Stimulated activated CD8-positive, alpha-beta memory T cell treated with anti-CD3 and anti-CD28 coated beads, Interleukin-2, amount 100 ng/mL, for 1 hour (primary cell): ENCODE results near the gene HCN2.
"Not testable (repeated sequence)": the region's sequence is repeated elsewhere in the genome, so short reads cannot be mapped to it uniquely, and the experiment has no call there.

Source experiments
- DNase-seq, 2 donors: peaks; one replicate each; pipeline ENCODE4 v3.0.0-alpha.2; 2020; ENCODE audit warnings: low read depth in 2 of 2

HCN2 gene

GRCh38 chr19:620166-620862, 30.6 kb downstream of the HCN2 start:
- DNase-seq, result no peak

DNA sequence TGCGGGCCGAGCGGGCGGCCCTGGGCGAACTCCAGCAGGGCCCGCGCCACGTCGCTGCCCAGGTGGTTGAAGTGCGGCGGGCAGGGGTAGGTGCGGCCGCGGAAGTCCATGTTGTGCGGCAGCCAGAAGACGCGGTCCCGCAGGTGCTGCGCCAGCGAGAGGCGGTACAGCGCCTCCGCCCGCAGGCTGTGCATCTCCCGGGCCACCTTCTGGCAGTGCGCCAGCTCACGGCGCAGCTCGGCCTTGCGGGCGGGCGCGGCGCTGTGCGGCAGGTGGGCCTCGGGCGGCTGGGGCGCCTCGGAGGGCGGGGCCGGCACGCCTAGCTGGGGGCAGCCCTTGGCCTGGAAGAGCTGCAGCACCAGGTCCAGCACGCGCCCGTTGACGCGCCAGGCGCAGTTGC, 31.5 kb downstream of the HCN2 start:
- DNase-seq, result not testable (repeated sequence)

GRCh38 chr19:621819-622218, 32.1 kb downstream of the HCN2 start:
- DNase-seq, result no peak

GRCh38 chr19:622666-623065, 33.0 kb downstream of the HCN2 start:
- no peak for DNase-seq

DNA sequence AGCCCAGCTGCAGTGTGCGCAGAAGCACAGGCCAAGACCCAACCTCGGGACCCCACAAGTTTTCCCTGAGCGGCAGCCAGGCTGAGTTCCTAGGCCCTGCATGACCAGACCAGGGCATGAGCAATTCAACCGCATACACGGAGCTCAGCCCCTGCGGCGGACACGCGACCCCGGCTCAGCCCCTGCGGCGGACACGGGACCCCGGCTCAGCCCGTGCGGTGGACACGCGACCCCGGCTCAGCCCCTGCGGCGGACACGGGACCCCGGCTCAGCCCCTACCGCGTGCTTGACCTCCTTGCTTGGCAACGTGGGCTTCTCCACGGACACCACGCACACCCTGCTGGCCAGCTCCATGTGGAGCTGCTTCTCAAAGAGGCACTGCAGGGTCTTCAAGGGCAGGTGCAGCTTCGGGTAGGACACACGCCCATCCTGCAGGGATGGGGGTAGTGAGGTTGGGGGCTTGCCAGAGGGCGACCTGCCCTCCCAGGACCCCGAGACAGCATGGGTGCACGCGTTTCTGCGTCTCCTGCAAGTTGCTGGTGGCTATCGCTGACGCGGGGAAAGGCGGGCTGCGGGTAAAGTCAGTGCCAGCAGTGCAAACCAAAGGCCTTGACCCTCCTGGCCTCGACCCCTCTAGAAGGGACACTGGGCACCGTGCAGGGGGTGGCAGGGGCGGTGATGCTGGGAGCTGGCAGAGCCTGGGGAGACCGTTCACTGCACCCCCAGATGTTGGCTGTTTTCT, 33.7 kb downstream of the HCN2 start:
- DNase-seq, result no peak

- no peak for DNase-seq
Observed at GRCh38 chr19:623974-624373, 34.3 kb downstream of the HCN2 start.

DNA sequence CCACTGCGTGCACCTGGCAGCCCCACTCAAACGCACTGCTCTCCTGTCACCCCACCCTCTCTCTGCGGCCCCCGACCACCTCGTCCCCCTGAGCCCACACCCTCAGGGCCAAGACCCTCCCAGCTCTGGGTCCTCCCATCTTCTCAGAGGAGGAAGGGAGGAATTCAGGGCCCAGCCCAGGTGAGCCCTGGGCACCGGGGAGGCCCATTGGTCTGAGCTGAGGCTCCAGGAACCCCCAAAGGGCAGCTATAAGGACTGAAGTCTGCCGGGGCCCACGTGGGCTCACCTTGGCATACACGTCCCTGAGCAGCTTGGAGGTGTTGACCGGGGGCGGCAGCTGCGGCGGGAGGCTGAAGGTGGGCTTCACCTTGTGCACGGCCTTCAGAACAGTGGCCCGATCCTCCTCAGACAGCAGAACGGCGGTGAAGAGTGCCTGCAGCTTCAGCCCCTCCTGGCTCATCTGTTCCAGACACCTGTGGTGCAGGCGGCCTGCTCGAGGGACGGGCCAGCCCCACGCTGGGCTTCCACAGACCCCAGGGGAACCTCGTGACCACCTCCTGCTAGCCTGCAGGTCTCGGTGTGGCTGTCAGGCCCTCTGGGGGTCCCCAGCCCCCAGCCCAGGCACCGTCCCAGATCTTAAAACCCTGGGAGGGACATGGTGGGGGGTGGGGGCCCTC, 34.9 kb downstream of the HCN2 start:
- DNase-seq, result no peak

GRCh38 chr19:625257-625656, 35.6 kb downstream of the HCN2 start:
- no peak for DNase-seq

GRCh38 chr19:626566-626965, 36.9 kb downstream of the HCN2 start:
- not testable (repeated sequence) for DNase-seq

DNA sequence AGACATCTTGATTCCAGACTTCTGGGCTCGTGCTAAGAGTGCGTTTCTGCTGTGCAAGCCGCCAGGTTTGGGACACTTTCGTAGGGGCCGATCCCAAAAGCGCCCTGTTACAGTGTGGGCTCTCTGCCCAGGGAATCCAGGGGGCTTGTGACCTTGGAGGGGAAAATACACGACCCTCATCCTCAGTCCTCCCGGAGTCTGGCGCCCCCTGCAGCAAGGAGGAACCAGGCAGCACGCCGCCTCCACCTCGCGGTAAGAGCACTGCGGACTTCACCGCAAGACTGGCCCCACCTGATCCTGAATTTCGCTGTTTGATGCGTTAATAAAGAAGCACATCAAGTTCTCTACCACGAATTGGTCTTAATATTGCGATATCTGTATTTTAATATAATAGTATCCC, 38.5 kb downstream of the HCN2 start:
- no peak for DNase-seq

DNA sequence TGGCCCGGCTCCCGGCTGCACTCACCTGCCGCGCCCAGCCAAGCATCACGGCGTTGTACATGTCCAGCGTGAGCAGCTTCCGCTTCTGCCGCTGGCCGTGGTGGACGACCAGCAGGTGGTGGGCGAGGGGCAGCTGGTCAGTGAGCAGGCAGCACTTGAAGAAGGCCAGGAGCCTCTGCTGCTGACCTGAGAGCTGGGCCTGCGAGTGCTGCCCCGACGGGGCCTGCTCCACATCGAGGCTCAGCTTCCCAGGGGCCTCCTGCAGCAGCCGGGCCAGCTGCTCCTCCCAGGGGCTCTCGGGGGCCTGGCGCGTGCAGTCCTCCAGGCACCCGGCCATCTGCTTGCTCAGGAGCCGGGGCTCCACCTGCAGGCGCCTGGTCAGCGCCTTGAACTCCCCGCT, 39.8 kb downstream of the HCN2 start:
- not testable (repeated sequence) for DNase-seq

GRCh38 chr19:629961-630714, 40.5 kb downstream of the HCN2 start:
- DNase-seq, result no peak

- no peak for DNase-seq
Observed at GRCh38 chr19:632579-633067, 42.9 kb downstream of the HCN2 start.

- peak; percentile 91 to 92 for DNase-seq
Observed at GRCh38 chr19:633068-633785, 43.5 kb downstream of the HCN2 start, which contains the start of gene POLRMT. TSS of gene POLRMT (minus strand) at chr19:633537. CDS start at chr19:633512, 25 bp downstream.

GRCh38 chr19:633786-634639, 44.3 kb downstream of the HCN2 start:
- no peak for DNase-seq

DNA sequence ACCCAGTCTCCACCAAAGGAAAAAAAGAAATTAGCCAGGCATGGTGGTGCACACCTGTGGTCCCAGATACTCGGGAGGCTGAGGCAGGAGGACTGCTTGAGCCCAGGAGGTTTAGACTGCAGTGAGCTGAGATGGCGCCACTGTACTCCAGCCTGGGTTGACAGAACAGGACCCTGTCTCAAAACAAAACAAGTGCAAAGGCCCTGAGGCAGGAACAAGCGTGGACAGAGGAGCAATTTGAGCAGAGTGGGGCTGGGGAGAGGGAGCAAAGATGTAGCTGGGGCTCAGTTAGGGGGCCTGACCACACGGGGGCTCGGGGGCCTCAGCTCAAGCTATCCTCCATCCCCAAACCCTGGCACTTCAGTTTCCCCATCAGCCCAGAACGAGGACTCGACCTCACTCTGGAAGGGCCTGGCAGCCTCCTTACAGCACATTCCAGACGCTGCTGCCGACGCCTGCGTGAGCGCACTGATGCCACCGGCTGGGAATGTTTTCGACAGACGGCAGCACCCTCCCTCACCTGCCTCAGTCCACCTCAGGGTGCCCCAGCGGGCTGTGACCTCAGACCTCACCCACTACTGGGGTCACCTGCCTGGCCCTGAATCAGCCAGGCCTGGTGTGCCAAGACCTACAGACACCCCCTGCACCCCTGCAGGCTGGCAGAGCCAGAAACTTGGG, 45.4 kb downstream of the HCN2 start:
- DNase-seq, result no peak

DNA sequence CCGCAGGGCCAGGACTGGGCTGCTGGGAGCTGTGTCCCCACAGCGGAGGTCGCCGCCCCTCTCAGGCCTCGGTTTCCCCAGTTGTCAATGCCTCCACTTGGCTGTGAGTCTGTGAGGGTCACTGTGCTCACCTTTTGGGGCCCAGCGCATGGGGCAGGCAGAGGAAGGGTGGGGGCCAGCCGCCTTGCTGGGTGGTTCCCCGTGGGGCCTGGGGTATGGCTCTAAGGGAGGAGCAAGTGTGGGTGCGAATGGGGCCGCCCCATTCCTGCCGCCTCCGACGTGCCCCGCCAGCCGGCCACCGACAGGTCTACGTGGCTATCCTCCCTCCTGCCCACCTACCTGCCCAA, 49.2 kb downstream of the HCN2 start:
- no peak for DNase-seq

GRCh38 chr19:639253-640160, 49.8 kb downstream of the HCN2 start, which contains the start of gene FGF22:
TSS of gene FGF22 (plus strand) at chr19:639879. CDS start at chr19:639926, 47 bp downstream.
- DNase-seq, result peak; percentile 93 to 96

DNA sequence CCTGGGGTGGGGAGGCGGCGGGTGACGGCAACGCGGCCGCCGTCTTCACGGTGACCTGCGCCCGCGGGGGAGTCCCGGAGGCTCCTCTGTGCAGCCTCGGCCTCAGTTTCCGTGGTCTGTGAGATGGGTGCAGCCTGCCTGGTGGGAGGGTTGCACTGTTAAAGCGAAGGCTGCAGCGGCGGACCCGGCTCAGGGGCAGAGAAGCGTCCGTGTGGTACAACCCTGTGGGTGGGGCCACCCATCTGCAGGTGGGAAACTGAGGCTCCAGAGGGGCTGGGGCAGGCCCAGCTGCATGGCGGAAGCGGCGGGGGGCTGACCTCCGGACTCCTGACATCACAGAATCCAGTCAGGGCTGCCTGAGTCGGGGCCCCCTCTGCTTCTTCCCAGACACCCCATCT, 50.5 kb downstream of the HCN2 start:
- DNase-seq, result no peak
